Effector CD8-positive, alpha-beta T cell (primary cell): Measurements from ENCODE around the gene ZSWIM1.
"Not testable (repeated sequence)": the region's sequence is repeated elsewhere in the genome, so short reads cannot be mapped to it uniquely, and the experiment has no call there.

Experiments
- DNase-seq: peaks from one replicate; lab custom pipeline; 2025; lab: John Stamatoyannopoulos, UW

Gene ZSWIM1

DNA sequence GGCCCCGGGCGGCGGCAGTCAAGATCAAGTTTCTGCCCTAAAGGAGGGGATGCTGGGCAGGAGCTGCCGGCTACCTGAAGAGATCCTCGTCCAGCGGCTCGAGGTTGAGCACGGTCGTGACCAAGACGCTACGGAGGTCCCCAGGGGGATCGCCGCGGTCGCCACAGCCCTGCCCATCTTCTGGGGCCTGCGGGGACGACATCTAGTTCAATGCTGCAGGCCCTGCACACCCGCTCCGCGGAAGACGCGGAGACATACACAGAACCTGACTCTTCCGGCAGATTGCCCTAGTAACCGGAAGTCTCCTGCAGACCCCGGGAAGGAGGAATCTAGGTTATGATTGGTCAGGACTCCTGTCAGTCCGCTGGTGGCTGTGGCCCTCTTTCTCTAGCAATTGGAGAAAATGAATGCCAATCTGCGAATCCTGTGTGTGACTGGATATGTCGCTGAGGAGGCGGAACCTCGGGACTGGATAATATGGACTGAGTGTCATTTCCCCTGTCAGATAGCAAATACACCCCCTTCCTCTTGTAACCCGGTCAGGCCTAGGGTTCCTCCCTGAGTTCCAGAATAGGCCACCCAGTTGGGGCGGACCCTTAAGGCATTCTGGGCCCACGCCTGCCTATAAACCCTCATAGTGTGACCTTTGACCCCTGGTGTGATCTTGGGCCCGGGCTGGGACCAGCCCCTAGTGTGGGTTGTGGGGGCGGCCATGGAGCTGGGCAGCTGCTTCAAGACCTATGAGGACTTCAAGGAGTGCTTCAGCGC lies 23.7 kb upstream of the ZSWIM1 start, which contains the start of the genes ACOT8 and ZSWIM3:
TSS of gene ACOT8 (minus strand) at position 279 of the 768 bp plus-strand sequence. CDS start at position 202, 77 bp downstream.
TSS of gene ZSWIM3 (plus strand) at position 501 of the 768 bp plus-strand sequence. CDS start at position 713, 212 bp downstream.
- DNase-seq = peak; percentile 86

DNA sequence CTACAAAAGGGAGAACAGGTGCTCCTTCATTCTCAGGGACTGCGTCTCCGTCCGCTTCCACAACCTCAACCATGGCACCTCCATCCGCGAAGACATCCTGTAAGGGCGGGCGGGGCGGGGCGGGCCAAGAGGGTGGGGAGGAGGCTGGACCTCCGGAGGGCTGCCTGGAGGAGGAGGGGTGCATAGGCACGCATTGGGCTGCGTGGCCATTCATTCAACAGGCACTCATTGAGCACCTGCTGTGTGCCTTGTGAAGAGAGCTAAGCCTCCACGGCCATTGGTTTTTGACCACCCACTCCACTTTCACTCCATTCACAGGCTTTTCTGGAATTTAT lies 23.2 kb upstream of the ZSWIM1 start:
- no peak for DNase-seq

DNA sequence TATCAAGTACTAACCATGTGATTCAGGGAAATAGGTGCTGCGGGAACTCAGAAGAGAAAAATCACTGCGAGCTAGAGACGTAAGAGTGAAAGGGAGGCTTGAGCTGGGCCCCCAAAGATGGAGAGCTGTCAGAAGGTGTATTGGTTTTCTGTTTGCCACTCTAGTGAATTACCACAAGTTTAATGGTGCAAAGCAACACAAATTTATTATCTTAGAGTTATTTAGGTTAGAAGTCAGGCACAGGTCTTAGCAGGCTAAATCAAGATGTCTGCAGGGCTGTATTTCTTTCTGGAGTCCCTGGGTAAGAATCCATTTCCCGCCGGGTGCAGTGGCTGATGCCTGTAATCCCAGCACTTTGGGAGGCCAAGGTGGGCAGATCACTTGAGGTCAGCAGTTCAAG lies 21.1 kb upstream of the ZSWIM1 start:
- no peak for DNase-seq

DNA sequence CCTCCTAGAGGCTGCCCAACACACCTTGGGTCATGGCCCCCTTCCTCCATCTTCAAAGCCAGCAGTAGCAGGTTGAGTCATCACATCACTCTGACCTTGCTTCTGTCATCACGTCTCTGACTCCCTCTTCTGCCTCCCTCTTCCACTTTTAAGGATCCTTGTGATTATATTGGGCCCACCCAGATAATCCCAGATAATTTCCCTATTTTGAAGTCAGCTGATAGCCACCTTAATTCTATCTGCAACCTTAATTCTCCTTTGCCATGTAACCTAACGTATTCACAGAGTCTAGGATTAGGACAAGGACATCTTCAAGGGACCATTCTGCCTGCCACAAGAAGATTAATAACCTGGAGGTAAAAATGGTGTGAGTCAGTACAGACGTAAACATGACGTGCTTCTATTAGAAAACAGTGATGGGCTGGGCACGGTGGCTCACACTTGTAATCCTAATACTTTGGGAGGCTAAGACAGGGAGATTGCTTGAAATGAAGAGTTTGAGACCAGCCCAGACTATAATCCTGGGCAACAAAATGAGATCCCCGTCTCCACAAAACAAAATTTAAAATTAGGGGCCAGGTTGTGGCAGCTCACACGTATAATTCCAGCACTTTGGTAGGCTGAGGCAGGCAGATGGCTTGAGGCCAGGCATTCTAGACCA lies 20.3 kb upstream of the ZSWIM1 start:
- no peak for DNase-seq

DNA sequence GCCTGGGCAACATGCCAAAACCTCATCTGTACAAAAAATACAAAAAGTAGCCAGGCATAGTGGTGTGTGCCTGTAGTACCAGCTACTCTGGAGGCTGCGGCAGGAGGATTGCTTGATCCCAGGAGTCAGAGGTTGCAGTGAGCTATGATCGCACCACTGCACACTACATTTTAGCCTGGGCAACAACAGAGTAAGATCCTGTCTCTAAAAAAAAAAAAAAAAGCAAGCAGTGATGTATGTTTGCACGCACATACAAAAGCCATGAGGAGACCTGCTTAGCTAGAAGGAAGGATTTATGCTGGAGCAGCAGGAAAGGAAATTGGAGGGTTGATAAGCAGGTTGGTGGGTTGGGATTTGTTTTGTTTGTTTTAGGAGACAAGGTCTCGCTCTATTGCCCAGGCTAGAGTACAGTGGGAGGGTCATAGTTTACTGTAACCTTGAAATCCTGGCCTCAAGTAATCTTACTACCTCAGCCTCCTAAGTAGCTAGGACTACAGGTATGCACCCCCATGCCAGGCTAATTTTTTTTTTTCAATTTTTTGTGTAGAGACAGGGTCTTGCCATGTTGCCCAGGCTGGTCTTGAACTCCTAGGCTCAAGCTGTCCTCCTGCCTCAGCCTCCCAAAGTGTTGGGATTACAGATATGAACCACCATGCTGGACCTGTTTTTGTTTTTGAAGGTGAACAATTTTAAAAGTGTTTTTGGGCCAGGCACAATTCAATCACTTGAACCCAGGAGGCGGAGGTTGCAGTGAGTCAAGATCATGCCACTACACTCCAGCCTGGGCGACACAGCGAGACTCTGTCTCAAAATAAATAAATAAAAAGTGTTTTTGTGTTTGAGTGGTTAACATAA lies 19.6 kb upstream of the ZSWIM1 start:
- DNase-seq = no peak

DNA sequence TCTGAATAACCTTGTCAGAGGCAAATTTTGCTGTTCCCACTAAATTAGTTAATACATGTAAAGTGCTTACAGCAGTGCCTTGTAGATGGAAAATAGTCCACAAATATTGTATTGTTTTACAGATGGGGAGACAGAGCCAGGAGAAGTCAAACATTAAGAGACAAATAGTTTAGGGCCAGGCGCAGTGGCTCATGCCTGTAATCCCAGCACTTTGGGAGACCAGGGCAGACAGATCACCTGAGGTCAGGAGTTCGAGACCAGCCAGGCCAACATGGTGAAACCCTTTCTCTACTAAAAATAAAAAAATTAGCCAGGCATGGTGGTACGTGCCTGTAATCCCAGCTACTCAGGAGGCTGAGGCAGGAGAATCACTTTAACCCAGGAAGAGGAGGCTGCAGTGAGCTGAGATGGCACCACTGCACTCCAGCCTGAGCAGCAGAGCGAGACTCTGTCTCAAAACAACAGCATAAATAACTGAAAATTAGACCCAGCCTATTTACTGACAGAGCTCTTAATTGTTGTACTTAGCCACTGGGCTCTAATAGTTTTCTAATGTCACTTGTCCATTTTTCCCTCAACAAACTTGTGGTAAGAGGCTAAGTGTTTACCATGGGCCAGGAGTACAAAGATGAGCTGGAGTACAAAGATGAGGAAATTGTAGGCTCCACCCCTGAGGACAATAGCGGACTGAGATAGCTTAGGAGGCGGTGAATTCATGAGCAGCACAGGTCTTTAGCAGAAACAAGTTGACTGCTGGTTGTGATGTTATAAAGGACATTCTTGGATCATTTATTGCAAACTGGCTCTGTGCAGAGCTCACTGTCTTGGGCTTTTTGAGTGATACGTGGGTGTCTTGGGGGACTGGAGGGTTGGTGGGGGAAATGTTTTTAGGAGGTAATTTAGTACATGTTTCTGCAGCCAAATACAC lies 17.2 kb upstream of the ZSWIM1 start:
- DNase-seq = no peak

DNA sequence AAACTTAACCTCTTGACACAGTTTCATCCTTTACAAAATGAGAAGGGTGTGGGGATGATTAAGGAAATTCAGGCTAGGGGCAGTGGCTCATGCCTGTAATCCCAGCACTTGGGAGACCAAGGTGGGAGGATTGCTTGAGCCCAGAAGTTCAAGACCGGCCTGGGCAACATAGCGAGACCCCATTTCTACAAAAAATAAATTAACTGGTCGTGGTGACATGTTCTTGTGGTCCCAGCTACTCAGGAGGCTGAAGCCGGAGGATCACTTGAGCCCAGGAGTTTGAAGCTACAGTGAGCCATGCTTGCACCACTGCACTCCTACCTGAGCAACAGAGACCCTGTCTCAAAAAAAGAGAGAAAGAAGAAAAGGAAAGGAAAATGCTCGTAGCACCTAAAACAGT lies 14.6 kb upstream of the ZSWIM1 start:
- no peak for DNase-seq

DNA sequence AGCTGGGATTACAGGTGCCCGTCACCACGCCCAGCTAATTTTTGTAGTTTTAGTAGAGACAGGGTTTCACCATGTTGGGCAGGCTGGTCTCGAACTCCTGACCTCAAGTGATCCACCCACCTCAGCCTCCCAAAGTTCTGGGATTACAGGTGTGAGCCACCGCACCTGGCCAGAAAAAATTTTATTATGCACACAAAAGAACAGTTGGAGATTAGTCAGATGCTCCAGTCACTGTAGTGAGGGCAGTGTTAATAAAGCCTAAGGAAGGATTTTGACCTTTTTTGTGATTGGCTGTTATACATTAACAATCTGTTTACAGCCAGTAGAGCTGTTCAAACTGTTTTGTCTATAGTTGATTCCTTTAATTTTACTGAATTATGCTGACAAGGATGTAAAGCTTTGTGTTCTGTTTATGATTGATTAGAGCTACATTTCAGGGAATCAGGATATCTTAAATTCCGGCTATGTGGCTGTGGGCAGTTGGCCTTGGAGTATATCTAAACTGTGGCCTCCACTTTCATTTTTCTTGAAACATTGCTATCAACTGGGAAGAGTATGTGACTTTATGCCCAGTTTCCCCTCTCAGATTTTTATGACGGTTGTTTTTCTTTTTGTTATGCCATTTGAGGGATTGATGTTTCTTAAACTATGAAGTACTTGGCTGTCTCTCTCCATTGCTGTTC lies 13.8 kb upstream of the ZSWIM1 start:
- no peak for DNase-seq

DNA sequence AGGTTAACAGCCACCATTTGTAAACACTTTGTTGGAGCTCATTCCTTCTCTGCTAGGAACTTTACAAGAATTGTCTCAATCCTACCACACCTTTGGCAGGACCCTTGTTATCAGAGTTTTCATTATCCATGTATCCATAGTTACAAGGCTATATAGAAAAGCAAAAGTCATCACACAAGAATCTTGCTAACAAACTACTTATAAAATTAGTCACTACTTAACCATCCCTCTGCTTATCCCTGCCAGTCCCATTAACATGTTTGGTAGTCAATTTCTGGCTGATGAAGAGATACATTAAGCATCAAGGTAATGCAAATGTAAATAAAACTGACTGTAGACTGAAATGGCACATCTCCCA lies 13.2 kb upstream of the ZSWIM1 start:
- DNase-seq = no peak

DNA sequence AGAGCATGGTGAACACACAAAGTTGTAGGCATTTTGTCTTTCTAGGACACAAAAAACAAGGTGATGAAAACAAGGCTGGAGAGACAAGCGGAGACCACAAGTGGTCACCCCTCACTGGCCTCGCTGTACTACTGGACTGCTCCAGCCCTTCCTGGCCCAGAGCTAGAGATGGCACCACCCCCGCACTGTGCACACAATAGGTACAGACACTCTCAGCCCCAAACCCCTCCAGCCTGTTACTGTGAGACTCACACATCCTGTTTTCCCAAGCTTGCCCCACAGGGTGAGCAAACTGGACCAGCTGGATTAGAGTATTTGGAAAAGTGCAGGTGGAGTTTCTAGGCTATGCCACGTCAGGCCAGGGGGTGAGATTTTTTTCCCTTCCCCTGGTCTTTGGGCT lies 8.4 kb upstream of the ZSWIM1 start:
- no peak for DNase-seq

DNA sequence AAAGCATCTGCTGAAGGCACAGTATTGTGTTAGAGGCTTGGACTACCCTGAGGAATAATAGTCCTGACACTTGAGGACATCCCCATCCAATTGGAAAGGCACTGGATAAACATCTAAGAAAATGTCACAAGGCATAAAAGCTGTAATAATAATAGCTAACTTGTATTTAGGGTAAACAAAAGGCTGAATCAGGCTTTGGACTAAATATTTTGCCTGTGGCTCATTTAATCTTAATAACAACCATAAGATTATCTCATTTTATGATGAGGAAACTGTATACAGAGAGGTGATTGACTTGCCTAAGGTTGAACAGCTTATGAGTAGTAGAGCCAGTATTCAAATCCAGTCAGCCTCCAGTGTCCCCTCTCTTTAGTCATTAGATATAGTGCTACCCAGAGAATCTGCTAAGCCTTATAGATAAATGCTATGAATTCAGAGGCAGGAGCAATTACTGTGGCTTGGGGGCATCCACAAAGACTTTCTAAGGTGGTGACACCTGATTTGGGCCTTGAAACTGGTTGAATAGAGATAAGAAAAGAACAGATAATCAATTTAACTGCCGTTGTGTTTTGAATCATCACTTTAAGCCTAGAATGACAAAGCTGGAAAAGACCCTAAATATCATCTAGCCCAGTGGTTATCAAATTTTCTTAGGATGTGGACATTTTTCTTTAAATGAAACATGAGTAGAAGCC lies 7.5 kb upstream of the ZSWIM1 start:
- DNase-seq = no peak

DNA sequence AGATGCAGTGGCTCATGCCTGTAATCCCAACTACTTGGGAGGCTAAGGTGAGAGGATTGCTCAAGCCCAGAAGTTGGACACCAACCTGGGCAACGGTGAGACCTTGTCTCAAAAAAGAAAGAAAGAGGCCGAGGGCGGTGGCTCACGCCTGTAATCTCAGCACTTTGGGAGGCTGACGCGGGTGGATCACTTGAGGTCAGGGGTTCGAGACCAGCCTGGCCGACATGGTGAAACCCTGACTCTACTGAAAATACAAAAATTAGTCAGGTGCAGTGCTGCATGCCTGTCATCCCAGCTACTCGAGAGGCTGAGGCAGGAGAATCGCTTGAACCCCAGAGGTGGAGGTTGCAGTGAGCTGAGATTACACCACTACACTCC lies 6.9 kb upstream of the ZSWIM1 start:
- not testable (repeated sequence) for DNase-seq

DNA sequence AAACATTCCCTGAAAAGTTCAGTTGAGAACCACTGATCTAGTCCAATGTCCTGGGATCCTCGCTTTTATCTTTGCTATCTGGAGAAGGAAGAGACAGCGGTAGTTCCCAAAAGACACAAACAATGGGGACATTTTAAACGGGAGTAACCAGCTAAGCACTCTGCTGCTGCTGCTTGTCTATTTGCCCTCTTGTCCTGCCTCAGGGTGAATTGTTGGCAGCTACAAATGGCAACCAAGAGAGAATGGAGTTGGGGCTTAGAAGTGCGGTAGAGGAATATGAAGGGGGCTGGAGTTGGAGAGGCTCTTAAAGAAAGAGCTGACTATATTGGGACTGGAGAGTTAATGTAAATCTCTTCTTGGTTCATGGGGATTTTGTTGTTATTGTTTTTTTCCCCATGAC lies 6.5 kb upstream of the ZSWIM1 start:
- no peak for DNase-seq

DNA sequence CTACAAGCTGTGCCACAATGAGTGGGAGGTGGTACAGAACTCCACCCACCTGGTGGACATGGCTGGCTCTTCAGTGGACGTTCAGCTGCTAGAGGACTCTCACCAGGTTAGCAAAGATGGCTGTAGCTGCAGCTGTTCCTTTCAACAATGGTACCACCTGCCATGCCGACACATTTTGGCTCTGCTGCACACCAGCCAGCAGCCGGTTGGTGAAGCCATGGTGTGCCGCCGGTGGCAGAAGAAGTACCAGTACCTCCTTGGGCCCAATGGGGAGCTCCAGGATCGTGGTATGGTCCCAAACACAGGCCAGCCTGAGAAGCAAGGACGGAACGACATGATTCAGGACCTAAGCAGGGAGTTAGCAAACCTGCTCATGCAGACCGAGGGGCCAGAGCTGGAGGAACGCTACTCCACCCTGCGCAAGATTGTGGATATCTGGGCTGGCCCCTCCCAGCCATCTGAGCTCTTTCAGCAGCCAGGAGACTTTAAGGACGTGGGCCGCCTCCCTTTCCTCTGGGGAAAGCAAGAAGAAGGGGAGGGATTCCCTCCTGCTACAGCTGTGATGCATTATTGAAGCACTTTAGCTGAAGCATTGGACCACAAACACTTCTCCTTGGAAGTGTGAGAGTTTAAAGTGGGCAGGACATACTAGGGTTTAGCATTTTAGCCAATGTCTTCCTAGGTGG lies 2.8 kb upstream of the ZSWIM1 start:
- DNase-seq = no peak

DNA sequence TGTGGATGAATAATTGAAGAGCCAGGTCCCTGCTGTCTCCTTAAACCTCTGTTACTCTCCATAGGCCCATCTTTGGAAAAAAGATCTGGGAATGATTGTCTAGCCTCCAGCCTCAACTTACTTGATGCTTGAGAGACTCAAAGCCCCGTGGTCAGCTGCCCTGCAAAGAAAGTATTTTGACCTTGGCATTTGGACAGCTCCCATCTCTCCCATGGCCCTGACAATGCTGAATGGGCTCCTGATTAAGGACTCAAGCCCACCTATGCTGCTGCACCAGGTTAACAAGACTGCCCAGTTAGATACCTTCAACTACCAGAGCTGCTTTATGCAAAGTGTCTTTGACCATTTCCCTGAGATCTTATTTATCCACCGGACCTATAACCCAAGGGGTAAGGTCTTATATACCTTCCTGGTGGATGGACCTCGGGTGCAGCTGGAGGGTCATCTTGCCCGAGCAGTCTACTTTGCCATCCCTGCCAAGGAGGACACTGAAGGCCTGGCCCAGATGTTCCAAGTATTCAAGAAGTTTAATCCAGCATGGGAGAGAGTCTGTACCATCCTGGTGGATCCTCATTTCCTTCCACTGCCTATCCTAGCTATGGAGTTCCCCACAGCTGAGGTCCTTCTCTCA lies 1.6 kb downstream of the ZSWIM1 start:
- DNase-seq = no peak

DNA sequence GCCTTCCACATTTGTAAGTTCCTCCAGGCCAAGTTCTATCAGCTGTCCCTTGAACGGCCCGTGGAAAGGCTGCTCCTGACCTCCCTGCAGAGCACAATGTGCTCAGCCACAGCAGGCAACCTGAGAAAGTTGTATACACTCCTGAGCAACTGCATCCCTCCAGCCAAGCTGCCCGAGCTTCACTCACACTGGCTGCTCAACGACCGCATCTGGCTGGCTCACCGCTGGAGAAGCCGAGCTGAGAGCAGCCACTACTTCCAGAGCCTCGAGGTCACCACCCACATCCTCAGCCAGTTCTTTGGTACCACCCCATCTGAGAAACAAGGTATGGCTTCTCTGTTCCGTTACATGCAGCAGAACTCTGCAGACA lies 2.1 kb downstream of the ZSWIM1 start:
- DNase-seq = no peak

DNA sequence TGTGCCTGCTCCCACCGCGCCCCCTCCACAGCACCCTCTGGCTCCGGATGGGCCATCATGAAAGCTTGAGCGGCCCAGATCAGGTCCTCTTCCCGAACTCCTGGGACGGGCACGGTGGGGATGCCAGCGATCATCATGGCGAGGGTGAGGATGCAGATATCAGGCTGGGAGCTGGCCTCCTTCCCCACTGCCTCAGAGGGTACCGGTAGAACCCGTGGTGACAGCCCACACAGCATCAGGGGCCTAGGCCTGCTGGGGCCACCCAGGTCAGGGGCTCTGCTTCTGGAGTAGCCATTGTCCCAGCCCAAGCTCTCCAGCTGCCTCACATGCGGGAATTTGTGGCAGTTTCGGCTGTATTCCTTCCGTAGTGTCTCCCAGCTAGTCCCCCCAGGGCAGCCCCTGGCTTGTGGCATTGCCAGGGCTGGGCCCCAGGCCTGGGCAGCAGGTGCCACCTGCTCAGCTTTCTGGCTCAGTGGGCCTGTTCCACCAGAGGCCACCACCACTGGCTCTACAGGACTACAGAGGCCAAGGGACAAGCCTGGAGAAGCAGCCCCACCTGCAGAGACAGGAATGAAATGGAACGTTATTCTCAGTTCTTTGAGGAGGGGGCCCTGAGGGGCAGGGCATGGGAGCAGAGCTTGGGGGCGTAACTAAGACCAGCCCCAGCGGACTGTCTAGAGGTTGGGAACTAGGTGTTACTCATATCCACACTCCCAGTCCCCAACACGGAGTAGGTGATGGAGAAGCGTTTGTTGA lies 5.7 kb downstream of the ZSWIM1 start:
- DNase-seq = no peak

DNA sequence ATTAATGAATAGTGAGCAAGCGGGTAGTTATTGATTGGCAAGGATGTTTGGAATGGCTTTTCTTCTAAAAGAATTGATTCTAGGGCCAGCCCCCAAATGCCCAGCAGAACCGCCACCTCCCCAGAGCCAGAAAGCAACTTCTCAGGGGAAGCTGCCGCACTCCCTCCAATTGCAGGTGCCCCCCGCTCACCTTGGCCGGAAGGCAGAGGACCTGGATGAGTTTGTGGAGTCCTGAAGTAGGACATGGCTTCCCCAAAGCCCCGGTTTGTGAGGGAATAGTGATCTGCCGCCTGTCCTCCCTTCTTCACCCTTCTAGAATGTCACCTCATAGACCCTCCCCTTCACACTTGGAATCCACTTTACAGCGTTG lies 6.3 kb downstream of the ZSWIM1 start, which contains the start of gene SPATA25:
TSS of gene SPATA25 (minus strand) at position 277 of the 370 bp plus-strand sequence. CDS start at position 245, 32 bp downstream.
- DNase-seq = no peak

DNA sequence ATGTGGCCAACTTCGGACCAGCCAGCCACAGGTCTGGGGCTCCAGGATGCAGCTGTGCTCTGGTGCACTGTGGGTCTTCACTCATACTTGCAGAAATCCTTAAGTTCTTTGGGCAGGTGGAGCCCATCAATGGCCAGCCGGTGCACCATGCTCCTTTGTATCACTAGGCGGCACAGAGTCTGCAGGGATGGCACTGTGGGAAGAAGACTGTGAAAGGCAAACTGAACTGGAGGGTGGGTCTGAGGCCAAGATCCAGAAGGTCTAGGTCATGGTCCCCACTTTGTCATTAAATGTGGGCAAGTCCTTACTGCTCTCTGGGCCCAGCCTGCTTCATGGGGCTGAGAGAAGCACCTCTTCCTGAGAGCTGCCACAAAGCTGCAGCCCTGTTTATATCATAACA lies 7.7 kb downstream of the ZSWIM1 start:
- DNase-seq = no peak
